GM19452 (cell line): Measurements from ENCODE around the gene BRD1.
"Not testable (repeated sequence)": the region's sequence is repeated elsewhere in the genome, so short reads cannot be mapped to it uniquely, and the experiment has no call there.

ENCODE experiments used
- ATAC-seq: cut with Tn5 transposase; IDR thresholded peaks from one replicate; pipeline ENCODE4 v1.9.1; 2021; ENCODE audit not compliant: unreplicated experiment

BRD1 gene

GRCh38 chr22:49785841-49786471 lies 41.7 kb downstream of the BRD1 start:
- ATAC-seq: no peak

DNA sequence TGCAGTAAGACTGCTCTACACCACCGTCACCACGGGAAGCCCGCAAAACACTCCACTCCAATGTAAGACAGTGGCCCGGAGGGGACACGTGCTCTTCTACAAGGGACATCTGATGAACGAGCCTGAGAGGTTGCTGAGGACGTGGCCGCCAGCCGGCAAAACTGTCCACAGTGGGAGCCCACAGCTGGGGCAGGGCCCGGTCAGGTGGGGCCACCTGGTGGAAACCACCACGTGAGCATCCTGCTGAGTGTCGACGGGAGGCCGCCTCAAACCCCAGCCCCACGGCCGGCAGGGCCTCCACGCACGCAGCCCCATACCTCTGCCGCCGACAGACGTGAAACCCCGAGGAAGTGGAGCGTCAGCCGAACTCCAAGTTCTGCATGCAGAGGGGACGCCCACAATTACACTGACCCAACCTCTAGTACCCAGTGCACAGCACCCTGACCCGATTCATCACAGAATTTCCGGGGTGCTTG lies 42.6 kb downstream of the BRD1 start:
- no peak for ATAC-seq

GRCh38 chr22:49784630-49784971 lies 43.1 kb downstream of the BRD1 start:
- ATAC-seq: no peak

DNA sequence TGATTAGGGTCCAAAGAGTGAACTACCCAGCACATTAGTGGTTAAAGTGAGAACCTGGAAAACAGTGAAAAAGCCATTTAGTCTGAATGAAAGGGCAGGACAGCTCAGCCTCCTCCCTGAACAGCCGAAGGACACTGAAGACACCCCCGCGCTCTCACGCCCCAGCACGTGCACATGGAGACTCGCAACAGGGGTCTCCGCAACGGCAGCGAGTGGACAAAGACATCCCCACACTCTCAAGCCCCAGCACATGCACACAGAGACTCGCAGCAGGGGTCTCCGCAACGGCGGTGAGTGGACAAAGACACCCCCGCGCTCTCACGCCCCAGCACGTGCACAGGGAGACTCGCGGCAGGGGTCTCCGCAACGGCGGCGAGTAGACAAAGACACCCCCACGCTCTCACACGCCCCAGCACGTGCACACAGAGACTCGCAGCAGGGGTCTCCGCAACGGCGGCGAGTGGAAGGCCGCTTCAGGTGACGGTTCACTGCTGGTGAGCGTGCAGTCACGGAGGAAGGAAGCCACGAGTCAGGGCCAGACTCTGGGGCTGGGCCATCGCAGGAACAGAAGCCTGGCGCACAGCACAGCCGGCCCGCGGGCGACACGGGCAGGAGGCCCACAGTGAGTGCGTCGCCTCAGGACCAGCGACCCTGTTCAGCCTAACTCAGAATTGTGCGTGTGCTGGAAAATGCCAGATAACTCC lies 43.6 kb downstream of the BRD1 start:
- no peak for ATAC-seq

DNA sequence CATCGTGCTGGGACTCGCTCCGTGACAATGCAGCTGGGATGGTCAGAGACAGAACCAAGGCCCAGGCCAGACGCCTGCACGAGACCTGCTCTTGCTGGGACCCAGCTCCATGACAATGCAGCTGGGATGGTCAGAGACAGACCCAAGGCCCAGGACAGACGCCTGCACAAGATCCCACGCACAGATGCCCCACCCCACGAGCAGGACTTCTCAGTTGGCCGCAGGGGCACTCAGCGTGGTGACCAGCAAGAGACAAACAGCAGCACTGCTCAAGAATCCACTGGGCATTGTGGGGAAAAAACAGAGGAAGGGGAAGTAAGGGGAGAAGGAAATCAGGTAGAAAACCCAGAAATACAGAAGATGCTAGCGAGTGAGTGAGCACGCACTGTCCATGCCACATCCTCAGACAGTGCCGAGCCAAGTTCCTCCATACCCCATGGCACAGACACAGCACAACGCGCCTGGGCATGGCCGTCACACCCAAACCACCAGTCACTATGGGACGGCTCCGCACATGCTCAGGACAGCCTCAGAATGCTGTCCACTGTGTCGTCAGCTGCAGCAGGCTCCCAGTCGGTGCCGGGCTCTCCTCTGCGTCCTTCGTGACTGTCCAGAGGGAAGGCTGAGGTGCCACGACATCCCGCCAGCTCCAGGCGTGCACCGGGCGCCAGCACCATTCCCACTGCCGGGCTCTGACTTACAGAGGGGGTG lies 44.5 kb downstream of the BRD1 start:
- no peak for ATAC-seq

DNA sequence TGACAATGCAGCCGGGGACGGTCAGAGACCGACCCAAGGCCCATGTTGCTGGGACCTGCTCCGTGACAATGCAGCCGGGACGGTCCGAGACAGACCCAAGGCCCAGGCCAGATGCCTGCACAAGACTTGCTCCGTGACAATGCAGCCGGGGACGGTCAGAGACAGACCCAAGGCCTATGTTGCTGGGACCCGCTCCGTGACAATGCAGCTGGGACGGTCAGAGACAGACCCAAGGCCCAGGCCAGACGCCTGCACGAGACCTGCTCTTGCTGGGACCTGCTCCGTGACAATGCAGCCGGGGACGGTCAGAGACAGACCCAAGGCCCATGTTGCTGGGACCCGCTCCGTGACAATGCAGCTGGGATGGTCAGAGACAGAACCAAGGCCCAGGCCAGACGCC lies 45.8 kb downstream of the BRD1 start:
- ATAC-seq: not testable (repeated sequence)

- no peak for ATAC-seq
Observed at GRCh38 chr22:49781289-49781782, 46.3 kb downstream of the BRD1 start.

DNA sequence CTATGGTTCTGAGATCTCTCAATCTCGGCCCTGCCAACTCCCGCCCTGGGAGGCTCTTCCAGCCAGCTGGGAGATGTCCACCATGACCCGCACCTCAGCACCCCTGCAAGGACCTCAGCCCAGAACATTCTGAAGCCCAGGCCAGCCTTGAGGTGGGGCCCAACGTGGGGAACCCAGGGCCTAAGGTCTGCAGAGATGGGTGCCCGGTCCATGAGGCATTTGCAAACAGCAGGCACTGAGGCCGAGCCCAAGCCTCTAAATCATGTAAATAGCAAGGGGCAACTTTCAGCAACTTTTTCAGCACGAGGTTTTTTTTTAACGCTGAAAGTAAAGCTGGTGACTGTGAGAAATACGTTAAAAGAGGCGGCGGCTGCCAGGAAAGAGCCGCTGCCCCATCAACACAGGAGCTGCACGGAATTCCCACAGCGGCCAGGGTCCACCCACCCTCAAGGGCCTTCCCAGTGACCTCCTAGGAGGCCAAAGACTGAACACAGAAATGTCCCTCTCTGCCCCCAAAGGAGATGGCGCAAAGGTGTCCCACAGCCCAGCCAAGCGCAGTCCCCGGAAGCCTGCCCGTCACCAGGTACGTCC lies 46.9 kb downstream of the BRD1 start:
- ATAC-seq: no peak

- ATAC-seq: no peak
Observed at GRCh38 chr22:49779853-49780697, 47.6 kb downstream of the BRD1 start.

DNA sequence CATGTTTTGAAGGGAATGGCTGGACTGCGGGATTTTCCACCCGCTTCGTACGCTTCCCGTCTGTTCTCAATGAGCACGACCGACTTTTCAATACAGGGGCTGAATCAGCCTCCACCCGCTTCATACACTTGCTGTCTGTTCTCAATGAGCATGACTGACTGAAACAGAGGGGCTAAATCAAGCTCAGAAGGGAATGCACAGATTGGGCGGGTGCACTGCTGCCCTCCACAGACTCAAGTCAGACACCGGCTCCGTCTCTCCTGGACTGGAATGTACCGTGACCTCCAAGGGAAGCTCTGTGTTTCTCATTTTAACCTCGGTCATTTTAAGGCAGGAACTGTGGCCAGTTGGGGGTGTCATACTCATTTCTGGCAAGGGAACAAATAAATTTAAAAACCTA lies 48.5 kb downstream of the BRD1 start:
- ATAC-seq: no peak

DNA sequence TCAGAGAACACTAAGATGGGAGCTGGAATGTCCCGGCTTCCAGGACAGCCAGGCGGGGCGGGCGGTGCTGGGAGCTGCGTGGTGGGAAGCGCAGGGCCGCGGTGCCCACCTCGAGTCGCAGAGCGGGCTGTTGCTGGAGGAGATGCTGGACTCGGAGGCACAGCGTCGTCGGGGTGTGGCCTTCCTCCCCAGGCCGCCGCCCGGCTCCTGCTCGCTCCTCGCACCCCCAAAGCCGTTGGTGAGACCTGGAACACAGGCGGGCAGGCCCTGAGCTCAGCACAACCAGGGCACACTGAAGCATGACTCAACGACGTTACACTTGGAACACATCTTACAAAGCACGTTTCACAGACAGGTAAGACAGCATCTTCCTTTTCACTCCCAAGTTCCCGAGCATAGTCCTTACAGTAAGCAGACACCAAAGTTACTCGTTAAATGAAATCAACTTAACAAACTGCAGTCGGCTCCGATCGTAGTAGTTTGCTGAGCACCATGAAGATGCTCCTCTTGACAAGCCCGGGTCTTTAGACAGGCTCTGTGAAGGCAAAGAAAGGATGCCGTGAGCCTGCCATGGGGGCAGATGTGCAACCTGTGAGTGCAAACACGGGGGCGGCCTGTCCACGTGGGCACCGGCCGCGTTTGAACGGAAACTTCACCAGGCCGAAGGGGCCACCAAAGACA lies 50.0 kb downstream of the BRD1 start:
- ATAC-seq: no peak

DNA sequence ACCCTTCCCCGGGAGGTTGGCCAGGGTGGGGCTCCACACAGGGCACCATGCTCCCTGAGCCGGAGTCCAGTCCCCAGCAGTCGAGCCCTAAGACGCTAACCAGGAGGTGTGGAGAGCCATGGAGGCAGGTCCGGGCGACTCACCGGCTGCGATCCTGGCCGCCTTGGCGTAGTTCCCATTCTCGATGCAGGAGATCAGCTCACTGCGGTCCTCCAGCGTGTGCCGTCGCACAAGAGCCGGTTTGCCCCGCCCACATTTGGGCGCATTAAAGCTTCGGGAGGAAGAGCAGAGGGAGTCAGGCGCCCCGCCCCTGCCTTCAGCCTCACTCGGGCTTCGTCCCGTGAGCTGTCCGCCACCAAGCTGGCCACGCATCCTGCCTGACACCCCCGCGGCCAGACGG lies 50.8 kb downstream of the BRD1 start:
- no peak for ATAC-seq

DNA sequence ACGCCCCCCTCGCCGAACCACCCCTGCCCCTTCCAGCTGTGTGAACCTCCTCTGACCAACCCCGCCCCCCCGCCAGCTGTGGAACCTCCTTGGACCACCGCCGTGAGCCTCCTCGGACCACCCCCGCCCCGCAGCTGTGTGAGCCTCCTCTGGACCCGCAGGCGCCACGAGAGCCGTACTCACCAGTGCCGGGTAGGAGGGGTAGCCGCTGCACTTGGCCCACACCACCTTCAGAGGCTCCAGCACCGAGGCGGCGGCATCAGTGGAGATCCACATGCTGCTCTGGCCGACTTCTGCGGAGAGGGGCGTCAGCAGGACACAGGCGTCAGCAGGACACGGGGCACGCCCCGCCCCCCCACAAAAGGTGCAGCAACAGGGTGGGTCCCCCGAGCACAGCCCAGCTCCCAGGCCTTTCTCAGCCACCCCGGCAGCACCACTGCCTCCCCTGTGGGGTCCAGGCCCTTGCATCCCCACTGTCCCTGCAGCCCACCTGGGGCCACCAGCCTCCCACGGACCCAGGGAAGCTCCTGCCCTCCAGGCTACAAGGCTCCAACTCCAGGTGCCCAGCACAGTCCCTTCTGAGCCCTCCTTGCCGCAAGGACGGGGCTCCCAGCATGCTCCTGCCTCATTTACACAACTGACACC lies 51.7 kb downstream of the BRD1 start:
- no peak for ATAC-seq

DNA sequence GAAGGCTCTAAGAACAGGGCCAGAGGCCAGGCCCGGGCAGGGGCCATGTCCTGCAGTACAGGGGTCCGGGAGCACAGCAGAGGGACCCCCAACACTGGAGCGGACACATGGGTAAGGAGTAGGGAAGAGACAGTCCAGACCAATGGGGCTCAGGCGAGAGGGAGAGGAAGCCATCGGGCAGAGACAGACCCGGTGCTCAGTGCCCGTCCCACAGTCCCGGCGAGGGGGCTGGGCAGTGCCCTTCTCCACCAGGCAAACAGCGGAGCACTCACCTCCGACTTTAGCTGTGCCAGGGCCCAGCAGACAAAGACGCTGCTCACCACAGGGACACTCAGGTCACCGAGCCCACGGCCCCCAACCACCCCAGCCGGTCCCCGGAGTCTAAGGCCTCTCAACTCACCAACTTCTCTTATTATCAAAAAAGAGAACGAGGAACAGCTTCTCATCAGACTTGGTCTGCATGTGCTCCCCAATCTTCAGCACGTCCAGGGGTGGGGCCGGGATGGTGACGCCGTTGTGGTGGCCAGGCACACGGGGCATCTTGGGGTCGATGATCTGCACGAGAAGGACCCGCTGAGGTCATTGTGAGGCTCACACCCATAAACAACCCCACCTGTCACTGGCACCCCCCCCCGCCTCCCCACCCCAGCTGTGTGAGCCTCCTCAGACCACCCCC lies 52.3 kb downstream of the BRD1 start:
- no peak for ATAC-seq

- ATAC-seq: no peak
Observed at GRCh38 chr22:49774499-49775151, 53.0 kb downstream of the BRD1 start.

DNA sequence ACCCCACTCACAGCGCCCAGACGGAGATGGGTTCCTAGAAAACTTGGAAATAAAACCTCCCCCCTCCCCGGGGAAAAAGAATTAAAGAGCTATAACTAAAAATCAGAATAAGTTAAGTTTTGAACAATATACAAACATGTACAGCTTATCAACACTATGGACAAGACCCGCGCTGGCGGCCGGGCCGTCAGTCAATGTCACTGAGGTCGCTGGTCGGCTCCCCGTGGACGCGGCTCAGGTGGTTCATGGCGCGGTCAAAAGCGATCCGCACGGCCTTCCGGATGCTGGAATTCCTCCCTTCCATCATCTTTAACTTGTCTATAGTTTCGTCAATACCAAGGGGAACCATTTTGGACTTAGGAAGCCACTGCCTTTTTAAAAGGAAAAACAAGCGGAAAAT lies 53.6 kb downstream of the BRD1 start:
- no peak for ATAC-seq

DNA sequence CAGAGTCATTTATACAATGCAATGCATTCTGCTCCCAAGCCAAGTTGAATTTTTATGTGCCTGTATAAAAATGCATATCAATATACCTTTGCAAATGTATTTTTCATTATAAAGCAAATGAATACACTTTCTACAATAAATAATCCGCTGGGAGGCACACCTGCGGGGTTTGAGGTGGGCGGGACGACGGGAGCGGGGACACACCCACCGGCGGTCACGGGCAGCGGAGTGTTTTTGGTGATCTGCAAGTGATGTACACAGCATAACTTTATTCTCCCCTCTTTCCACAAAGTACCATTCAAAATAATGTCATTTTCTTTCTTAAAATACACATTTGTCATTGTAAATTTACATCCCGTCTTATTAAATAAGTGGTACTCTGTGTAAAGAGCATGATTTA lies 54.1 kb downstream of the BRD1 start:
- ATAC-seq: no peak

- ATAC-seq: no peak
Observed at GRCh38 chr22:49772692-49773091, 55.0 kb downstream of the BRD1 start.
